H1 (cell line): ENCODE results near the gene DHRS2. TPM values are rescaled to one million over a fixed set of nuclear protein-coding genes. Genes with fewer than 3 reads are reported as not detected.

ENCODE experiments used
- CTCF ChIA-PET: fragments of 300-600 bp; sonication (Branson Sonifier 250); formaldehyde crosslinking; loops from one replicate; lab custom pipeline; 2021; ENCODE audit not compliant: partially characterized antibody; lab: Charles Lee
- POLR2A ChIA-PET: fragments of 300-600 bp; sonication (Branson Sonifier 250); formaldehyde crosslinking; loops from one replicate; lab custom pipeline; 2021; ENCODE audit warnings: inconsistent platforms; ENCODE audit not compliant: partially characterized antibody; lab: Charles Lee
- DNase-seq, 2 experiments: peaks; one replicate each; pipeline versions ENCODE4 v3.0.0 to v3.0.0-alpha.2; 2010 to 2022; ENCODE audit warnings: low spot score in 2 of 2, low read depth in 1 of 2, mixed read lengths in 1 of 2
- FAIRE-seq: peaks from 2 replicates; lab custom pipeline; 2011; peaks lifted over from hg19 to GRCh38; lab: Jason Lieb, UNC
- H2AFZ ChIP-seq: 2 replicates; pipeline ENCODE4 v1.8.1; 2012; ENCODE audit warnings: low read length, inconsistent platforms
- H2AK5ac ChIP-seq: 2 replicates; pipeline ENCODE4 v1.6.1; 2013; ENCODE audit warnings: low read depth, low read length
- H2BK120ac ChIP-seq: replicated peaks from 2 replicates; pipeline ENCODE3; 2013; ENCODE audit warnings: low read depth, low read length, inconsistent platforms
- H2BK12ac ChIP-seq: 2 replicates; pipeline ENCODE4 v1.6.1; 2013; ENCODE audit warnings: low read depth, low read length
- H2BK15ac ChIP-seq: 2 replicates; pipeline ENCODE4 v1.6.1; 2013; ENCODE audit warnings: low read length
- H2BK20ac ChIP-seq: 2 replicates; pipeline ENCODE4 v1.6.1; 2013; ENCODE audit warnings: low read length
- H2BK5ac ChIP-seq: 2 replicates; pipeline ENCODE4 v1.6.1; 2013; ENCODE audit warnings: low read depth, low read length
- H3K14ac ChIP-seq: 2 replicates; pipeline ENCODE4 v1.6.1; 2013; ENCODE audit warnings: inconsistent platforms; ENCODE audit not compliant: insufficient read length
- H3K18ac ChIP-seq: 2 replicates; pipeline ENCODE4 v1.6.1; 2013; ENCODE audit warnings: low read length; ENCODE audit errors: extremely low read depth
- H3K23ac ChIP-seq: 2 replicates; pipeline ENCODE4 v1.6.1; 2013; ENCODE audit warnings: inconsistent platforms; ENCODE audit not compliant: insufficient read length
- H3K23me2 ChIP-seq: 2 replicates; pipeline ENCODE4 v1.6.1; 2013; ENCODE audit warnings: low read depth, low read length
- H3K27ac ChIP-seq: 2 replicates; pipeline ENCODE4 v1.6.1; 2011; ENCODE audit warnings: low read depth, low read length, inconsistent platforms
- H3K27me3 ChIP-seq, 4 experiments: replicated peaks in 1 of 4; 1 replicate in 1 of 4; 2 replicates in 3 of 4; pipeline versions ENCODE4 v1.6.1 to v1.8.1; 2011 to 2013; ENCODE audit warnings: low read length in 3 of 4, mild to moderate bottlenecking in 3 of 4, inconsistent platforms in 2 of 4, mixed read lengths in 2 of 4, moderate library complexity in 1 of 4; ENCODE audit not compliant: control insufficient read depth in 3 of 4, insufficient read depth in 3 of 4; ENCODE audit errors: extremely low read depth in 1 of 4
- H3K36me3 ChIP-seq, 4 experiments: 2 replicates each; pipeline versions ENCODE4 v1.6.1 to v1.8.1; 2011 to 2013; ENCODE audit warnings: mild to moderate bottlenecking in 4 of 4, low read length in 3 of 4, moderate library complexity in 2 of 4, control low read depth in 1 of 4, inconsistent platforms in 1 of 4; ENCODE audit not compliant: insufficient read depth in 4 of 4, control insufficient read depth in 2 of 4
- H3K4ac ChIP-seq: replicated peaks from 2 replicates; pipeline ENCODE3; 2013; ENCODE audit warnings: low read length, low read depth, mixed read lengths, inconsistent platforms; ENCODE audit not compliant: insufficient read length
- H3K4me1 ChIP-seq, 4 experiments: replicated peaks in 1 of 4; 1 replicate in 1 of 4; 2 replicates in 3 of 4; pipeline versions ENCODE4 v1.6.1 to v1.8.1; 2011 to 2013; ENCODE audit warnings: low read length in 3 of 4, inconsistent platforms in 2 of 4, mixed read lengths in 1 of 4; ENCODE audit not compliant: insufficient read depth in 4 of 4, control insufficient read depth in 3 of 4
- H3K4me2 ChIP-seq, 2 experiments: 2 replicates each; pipeline versions ENCODE4 v1.6.1 to v1.8.1; 2011 to 2013; ENCODE audit warnings: low read depth in 2 of 2, low read length in 2 of 2, control low read depth in 1 of 2, inconsistent platforms in 1 of 2, mild to moderate bottlenecking in 1 of 2; ENCODE audit not compliant: insufficient read depth in 1 of 2
- H3K4me3 ChIP-seq, 4 experiments: fragments of 200-600, 300-600 bp in 1 of 4; sonication (generic), shearing (Covaris generic), sonication (Bioruptor Twin) in 1 of 4; 2 replicates each; pipeline versions ENCODE4 v1.5.1 to v1.8.1; 2011 to 2016; ENCODE audit warnings: low read length in 4 of 4, low read depth in 3 of 4, control low read depth in 2 of 4, inconsistent platforms in 2 of 4, mild to moderate bottlenecking in 2 of 4, mixed read lengths in 1 of 4, moderate library complexity in 1 of 4; ENCODE audit not compliant: insufficient read depth in 2 of 4; ENCODE audit errors: extremely low read depth in 1 of 4
- H3K56ac ChIP-seq: replicated peaks from 2 replicates; pipeline ENCODE3; 2013; ENCODE audit warnings: low read depth, mild to moderate bottlenecking, mixed read lengths, low read length, inconsistent platforms; ENCODE audit not compliant: insufficient read length
- H3K79me1 ChIP-seq: 2 replicates; pipeline ENCODE4 v1.6.1; 2013; ENCODE audit warnings: low read depth, low read length, control low read depth
- H3K79me2 ChIP-seq, 2 experiments: 2 replicates each; pipeline versions ENCODE4 v1.6.1 to v1.8.1; 2012 to 2013; ENCODE audit warnings: low read length in 2 of 2, mild to moderate bottlenecking in 2 of 2, inconsistent platforms in 1 of 2; ENCODE audit not compliant: insufficient read depth in 2 of 2, control insufficient read depth in 1 of 2
- H3K9ac ChIP-seq, 4 experiments: replicated peaks in 1 of 4; 1 replicate in 1 of 4; 2 replicates in 3 of 4; pipeline versions ENCODE4 v1.6.1 to v1.8.1; 2011 to 2013; ENCODE audit warnings: low read depth in 3 of 4, low read length in 3 of 4, control low read depth in 2 of 4, mild to moderate bottlenecking in 2 of 4, moderate library complexity in 2 of 4, inconsistent platforms in 1 of 4; ENCODE audit errors: extremely low read depth in 1 of 4
- H3K9me3 ChIP-seq, 2 experiments: 2 replicates each; pipeline versions ENCODE4 v1.6.1 to v1.8.1; 2012 to 2013; ENCODE audit warnings: mild to moderate bottlenecking in 2 of 2, moderate library complexity in 2 of 2, control low read depth in 1 of 2, inconsistent platforms in 1 of 2, low read depth in 1 of 2, low read length in 1 of 2, mixed read lengths in 1 of 2; ENCODE audit not compliant: insufficient read depth in 2 of 2
- H4K20me1 ChIP-seq, 2 experiments: replicated peaks in 1 of 2; 2 replicates each; pipeline versions ENCODE3 to v1.8.1; 2011 to 2013; ENCODE audit warnings: inconsistent platforms in 2 of 2, low read length in 2 of 2, mild to moderate bottlenecking in 1 of 2; ENCODE audit not compliant: insufficient read depth in 2 of 2, control insufficient read depth in 1 of 2
- H4K5ac ChIP-seq: 2 replicates; pipeline ENCODE4 v1.6.1; 2013; ENCODE audit warnings: low read length, low read depth, mixed read lengths, inconsistent platforms; ENCODE audit not compliant: insufficient read length
- H4K8ac ChIP-seq: 2 replicates; pipeline ENCODE4 v1.8.0; 2013; ENCODE audit warnings: mild to moderate bottlenecking, moderate library complexity, low read length, inconsistent platforms; ENCODE audit not compliant: insufficient read depth; ENCODE audit errors: extremely low read depth
- H4K91ac ChIP-seq: replicated peaks from 2 replicates; pipeline ENCODE3; 2013; ENCODE audit warnings: low read length, mixed read lengths, inconsistent platforms; ENCODE audit not compliant: insufficient read length
- BACH1 ChIP-seq: IDR thresholded peaks from 2 replicates; pipeline ENCODE4 v1.6.1; 2012; ENCODE audit warnings: low read length, improper control_type of control experiment
- CBX5 ChIP-seq: fragments of 300-800, 300-1000 bp; sonication (generic); IDR thresholded peaks from 2 replicates; pipeline ENCODE4 v1.7.1; 2016; ENCODE audit warnings: antibody characterized with exemption, low read length, low read depth
- EGR1 ChIP-seq: IDR thresholded peaks from 2 replicates; pipeline ENCODE4 v1.6.1; 2011; ENCODE audit warnings: low read depth, low read length, borderline replicate concordance
- HDAC6 ChIP-seq: IDR thresholded peaks from one replicate; pipeline ENCODE4 v1.7.1; 2012; ENCODE audit warnings: low read depth, mild to moderate bottlenecking, inconsistent platforms, low read length, moderate library complexity
- NRF1 ChIP-seq: IDR thresholded peaks from 2 replicates; pipeline ENCODE4 v1.6.1; 2011; ENCODE audit warnings: mild to moderate bottlenecking, low read depth, low read length, improper control_type of control experiment
- POU5F1 ChIP-seq: IDR thresholded peaks from 2 replicates; pipeline ENCODE4 v1.6.1; 2011; ENCODE audit warnings: low read depth, mild to moderate bottlenecking, low read length, moderate library complexity
- RXRA ChIP-seq: IDR thresholded peaks from 2 replicates; pipeline ENCODE4 v1.6.1; 2011; ENCODE audit warnings: low read depth, mild to moderate bottlenecking, low read length, moderate library complexity; ENCODE audit not compliant: insufficient read depth
- SUZ12 ChIP-seq: fragments of 200-600 bp; sonication (generic); IDR thresholded peaks from 2 replicates; pipeline ENCODE4 v1.6.1; 2012; ENCODE audit warnings: mild to moderate bottlenecking, inconsistent platforms, low read length, moderate library complexity, mixed read lengths
- WGBS, 2 experiments: shearing (Covaris generic) in 1 of 2; methylation state at CpG; one replicate each; pipeline versions ENCODE4 v1.1.6 to v1.1.7; 2013 to 2015; ENCODE audit warnings: low lambda C conversion rate in 2 of 2, mixed read lengths in 2 of 2, inconsistent platforms in 1 of 2, low coverage in 1 of 2, missing lambda C conversion rate in 1 of 2; ENCODE audit not compliant: insufficient replicate concordance in 2 of 2, insufficient coverage in 1 of 2, insufficient read length in 1 of 2; ENCODE audit errors: extremely low coverage in 1 of 2, missing lambda C conversion rate in 1 of 2; 5-methylcytosine and 5-hydroxymethylcytosine counted together
- polyA plus RNA-seq, 7 experiments: library from polyadenylated mRNA; depleted of rRNA in 3 of 7; stranded (reverse) in 5 of 7; unstranded in 2 of 7; fragments of >200 nt in 5 of 7; fragments of 200-250 nt in 2 of 7; gene quantifications; 1 replicate in 5 of 7; 2 replicates in 1 of 7; 4 replicates in 1 of 7; pipeline versions ENCODE4 v1.2.1 to v1.2.3, GENCODE V29; 2011 to 2013; ENCODE audit warnings: missing spikeins in 2 of 7, mixed read lengths in 2 of 7
- total RNA-seq: library from RNA; stranded (reverse); fragmentation: NEBNext Ultra II Directional; extraction: Animal tissue kit (Norgen Biotek cat#: 25700); gene quantifications from 2 replicates; pipeline ENCODE4 v1.2.1, GENCODE V29; 2021

Gene DHRS2
- total and polyA plus RNA-seq, 2 of the 8 experiments (the other 6 are each of a cell fraction or from before 2014, with no cell fraction given): 1.1 to 3.5 TPM

DNA sequence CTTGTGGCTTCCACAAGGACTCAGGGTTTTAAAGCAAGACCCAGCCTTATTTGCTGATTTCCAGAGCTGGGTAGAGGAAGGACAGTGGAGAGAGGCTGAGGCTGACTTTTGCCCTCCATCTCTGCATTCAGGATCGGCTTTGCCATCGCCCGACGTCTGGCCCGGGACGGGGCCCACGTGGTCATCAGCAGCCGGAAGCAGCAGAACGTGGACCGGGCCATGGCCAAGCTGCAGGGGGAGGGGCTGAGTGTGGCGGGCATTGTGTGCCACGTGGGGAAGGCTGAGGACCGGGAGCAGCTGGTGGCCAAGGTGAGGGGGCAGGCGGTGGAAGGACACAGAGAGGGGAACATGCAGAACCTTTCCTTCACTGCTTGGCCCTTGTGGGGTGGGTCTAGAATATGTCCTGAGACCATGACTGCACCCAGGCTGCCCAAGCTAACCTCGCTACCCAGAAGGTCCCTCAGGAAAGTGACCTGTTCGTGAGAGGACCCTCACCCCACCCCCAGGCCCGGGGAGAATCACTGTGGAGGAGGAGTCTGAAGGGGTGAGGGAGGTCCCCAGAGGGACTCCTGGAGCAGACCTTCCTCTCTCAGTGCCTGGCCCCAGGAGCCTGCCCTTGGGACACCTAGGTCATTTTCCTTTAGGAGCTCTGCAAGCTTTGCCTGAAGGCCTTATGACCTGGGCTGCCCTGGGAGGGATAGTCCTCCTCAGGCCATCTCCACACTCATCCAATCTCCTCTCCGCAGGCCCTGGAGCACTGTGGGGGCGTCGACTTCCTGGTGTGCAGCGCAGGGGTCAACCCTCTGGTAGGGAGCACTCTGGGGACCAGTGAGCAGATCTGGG lies 3.1 kb downstream of the DHRS2 start:
- Histone ChIP-seq H2BK15ac (no peak overlapping the region), H4K91ac (no peak overlapping the region), H3K27ac (no peak overlapping the region), H4K5ac (no peak overlapping the region)
- no peak for TF ChIP-seq RXRA
- no peak for TF ChIP-seq SUZ12
- TF ChIP-seq BACH1: no peak
- TF ChIP-seq EGR1: no peak
- no peak for TF ChIP-seq NRF1
- no peak for TF ChIP-seq CBX5
- no peak for TF ChIP-seq POU5F1
- TF ChIP-seq HDAC6: no peak
- TF ChIP-seq, all 59 proteins: peak for 0
- POLR2A ChIA-PET: no interaction called here
- H3K18ac ChIP-seq: no peak overlapping the region; the same call in 1 of the 2 replicates
- DNase-seq (no peak), FAIRE-seq (no peak)
- H3K9ac ChIP-seq: no peak overlapping the region
- H2BK5ac ChIP-seq: no peak overlapping the region
- peaks cover 2 to 6% (median 2%) of the 10 kb centered on the region in 4 experiments; a peak in 5 of 7 replicates for H3K4me1 ChIP-seq
- 0 out of 2 replicates have a peak overlapping the region, but pooled peaks have one; percentile 7 for H2BK12ac ChIP-seq
- no peak overlapping the region for H3K14ac ChIP-seq
- no peaks in the 10 kb centered on the region for H3K79me2 ChIP-seq
- H3K23me2 ChIP-seq: no peaks in the 10 kb centered on the region
- H2BK120ac ChIP-seq: no peak overlapping the region
- no peak overlapping the region for H3K56ac ChIP-seq
- H3K23ac ChIP-seq: no peak overlapping the region
- no peaks in the 10 kb centered on the region for H4K20me1 ChIP-seq
- 93% methylated on average over 21 of the region's 21 CpGs; no CpG with 5 or more reads in 1 of the 2 experiments for WGBS, 2 experiments
- no peak overlapping the region for H3K4me3 ChIP-seq
- no peaks in the 10 kb centered on the region for H3K79me1 ChIP-seq
- no peak overlapping the region for H3K4ac ChIP-seq
- no peak overlapping the region for H2AK5ac ChIP-seq
- H3K9me3 ChIP-seq: peaks cover 2 to 3% of the 10 kb centered on the region in 2 experiments; a peak in 2 of 4 replicates
- CTCF ChIA-PET: interaction anchor here (1.4 to 3.8 kb wide), 2 partner anchors 7 to 27 kb away, joined by 5 to 47 read pairs; no protein-coding TSS in a partner anchor
- no peaks in the 10 kb centered on the region for H3K36me3 ChIP-seq
- no peak overlapping the region for H3K4me2 ChIP-seq
- no peak overlapping the region for H2AFZ ChIP-seq
- no peaks in the 10 kb centered on the region for H3K27me3 ChIP-seq
- H4K8ac ChIP-seq: peak overlapping the region; percentile 62
- H2BK20ac ChIP-seq: no peak overlapping the region
